ENCODE data around the gene NTRK2.

DNA sequence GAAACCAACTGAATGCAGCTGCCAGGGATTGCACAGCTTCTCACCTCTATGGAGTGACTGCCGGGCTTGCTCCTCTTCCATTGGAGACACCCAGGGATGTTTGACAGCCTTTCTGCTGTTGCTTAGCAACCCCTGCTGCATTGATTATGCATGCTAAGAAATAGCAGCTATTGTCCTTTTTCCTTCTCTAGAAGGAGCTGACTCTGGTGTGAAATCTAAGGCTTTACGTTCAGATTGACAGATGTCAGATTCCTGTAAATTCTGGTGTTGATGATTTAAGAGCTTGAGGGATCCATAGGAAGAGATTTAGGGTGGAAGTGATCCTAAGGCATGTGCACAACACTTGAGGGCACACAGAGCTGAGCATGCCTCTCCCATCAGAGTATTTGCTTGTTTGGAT is 267.7 kb downstream of the NTRK2 start:
- TF ChIP-seq, protein P1, sequence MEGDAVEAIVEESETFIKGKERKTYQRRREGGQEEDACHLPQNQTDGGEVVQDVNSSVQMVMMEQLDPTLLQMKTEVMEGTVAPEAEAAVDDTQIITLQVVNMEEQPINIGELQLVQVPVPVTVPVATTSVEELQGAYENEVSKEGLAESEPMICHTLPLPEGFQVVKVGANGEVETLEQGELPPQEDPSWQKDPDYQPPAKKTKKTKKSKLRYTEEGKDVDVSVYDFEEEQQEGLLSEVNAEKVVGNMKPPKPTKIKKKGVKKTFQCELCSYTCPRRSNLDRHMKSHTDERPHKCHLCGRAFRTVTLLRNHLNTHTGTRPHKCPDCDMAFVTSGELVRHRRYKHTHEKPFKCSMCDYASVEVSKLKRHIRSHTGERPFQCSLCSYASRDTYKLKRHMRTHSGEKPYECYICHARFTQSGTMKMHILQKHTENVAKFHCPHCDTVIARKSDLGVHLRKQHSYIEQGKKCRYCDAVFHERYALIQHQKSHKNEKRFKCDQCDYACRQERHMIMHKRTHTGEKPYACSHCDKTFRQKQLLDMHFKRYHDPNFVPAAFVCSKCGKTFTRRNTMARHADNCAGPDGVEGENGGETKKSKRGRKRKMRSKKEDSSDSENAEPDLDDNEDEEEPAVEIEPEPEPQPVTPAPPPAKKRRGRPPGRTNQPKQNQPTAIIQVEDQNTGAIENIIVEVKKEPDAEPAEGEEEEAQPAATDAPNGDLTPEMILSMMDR (IDR thresholded peaks at IDR 0.05; ENCODE audit: borderline replicate concordance, extremely low read depth, low read length, poor library complexity, severe bottlenecking), result no peak
- TF ChIP-seq EZH2 (IDR thresholded peaks at IDR 0.05; ENCODE audit: borderline replicate concordance, low read depth, low read length, severe bottlenecking), result no peak
